Neural crest cell (in vitro differentiated cells): ENCODE measurements around the gene MKLN1. TPM values are rescaled to one million over a fixed set of nuclear protein-coding genes. Genes with fewer than 3 reads are reported as not detected.

ENCODE experiments used
- DNase-seq: peaks from one replicate; pipeline ENCODE4 v3.0.0; 2021; ENCODE audit warnings: low read depth, mixed read lengths, low spot score
- H3K27ac Mint-ChIP-seq: one replicate; pipeline ENCODE4 v1.8.0; 2021; ENCODE audit warnings: mild to moderate bottlenecking, mixed read lengths; ENCODE audit not compliant: unreplicated experiment
- H3K27me3 Mint-ChIP-seq: 2 replicates; pipeline ENCODE4 v1.8.0; 2021; ENCODE audit warnings: low read depth, mild to moderate bottlenecking, mixed read lengths
- H3K36me3 Mint-ChIP-seq: 2 replicates; pipeline ENCODE4 v1.8.0; 2021; ENCODE audit warnings: low read depth, mild to moderate bottlenecking, mixed read lengths
- H3K4me1 Mint-ChIP-seq: 2 replicates; pipeline ENCODE4 v1.8.0; 2021; ENCODE audit warnings: mixed read lengths
- H3K4me3 Mint-ChIP-seq: one replicate; pipeline ENCODE4 v1.8.0; 2021; ENCODE audit warnings: mild to moderate bottlenecking, mixed read lengths
- H3K9me3 Mint-ChIP-seq: 2 replicates; pipeline ENCODE4 v1.8.0; 2021; ENCODE audit warnings: mixed read lengths
- total RNA-seq: library from RNA; stranded (reverse); gene quantifications from 2 replicates; pipeline ENCODE4 v1.2.1, GENCODE V29; 2021
- TF ChIP-seq, protein P1 (sequence below): fragments of 200-600 bp; sonication (generic); conservative IDR thresholded peaks from 2 replicates; pipeline ENCODE4 v1.5.0; 2021; ENCODE audit warnings: antibody characterized with exemption, mild to moderate bottlenecking

Gene MKLN1
- total RNA-seq, 1 donor from 2014 or later: 45.7 TPM

DNA sequence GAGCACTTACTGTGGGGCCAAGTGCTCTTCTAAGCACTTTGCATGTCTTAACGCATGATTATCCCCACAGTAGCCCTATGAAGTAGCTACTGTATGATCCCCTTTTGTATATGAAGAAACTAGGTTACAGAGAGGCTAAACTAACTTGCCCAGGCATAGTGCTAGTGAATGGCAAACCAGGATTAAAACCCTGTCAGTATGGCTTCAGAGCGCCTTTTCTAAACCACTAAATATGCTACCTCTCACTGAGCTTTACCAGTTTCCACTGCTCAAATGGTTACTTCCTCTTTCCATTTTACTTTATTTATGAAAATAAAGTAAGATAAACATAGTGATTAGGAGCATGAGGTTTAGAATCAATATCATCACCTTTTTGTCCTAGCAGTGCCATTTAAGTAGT, 155.1 kb downstream of the MKLN1 start:
- Mint-ChIP-seq H3K4me3 (no peak overlapping the region), H3K36me3 (peaks cover 3% of the 10 kb centered on the region), H3K27me3 (no peaks in the 10 kb centered on the region), H3K9me3 (no peaks in the 10 kb centered on the region), H3K27ac (no peak overlapping the region), H3K4me1 (no peaks in the 10 kb centered on the region)
- DNase-seq: no peak
- TF ChIP-seq, protein P1, sequence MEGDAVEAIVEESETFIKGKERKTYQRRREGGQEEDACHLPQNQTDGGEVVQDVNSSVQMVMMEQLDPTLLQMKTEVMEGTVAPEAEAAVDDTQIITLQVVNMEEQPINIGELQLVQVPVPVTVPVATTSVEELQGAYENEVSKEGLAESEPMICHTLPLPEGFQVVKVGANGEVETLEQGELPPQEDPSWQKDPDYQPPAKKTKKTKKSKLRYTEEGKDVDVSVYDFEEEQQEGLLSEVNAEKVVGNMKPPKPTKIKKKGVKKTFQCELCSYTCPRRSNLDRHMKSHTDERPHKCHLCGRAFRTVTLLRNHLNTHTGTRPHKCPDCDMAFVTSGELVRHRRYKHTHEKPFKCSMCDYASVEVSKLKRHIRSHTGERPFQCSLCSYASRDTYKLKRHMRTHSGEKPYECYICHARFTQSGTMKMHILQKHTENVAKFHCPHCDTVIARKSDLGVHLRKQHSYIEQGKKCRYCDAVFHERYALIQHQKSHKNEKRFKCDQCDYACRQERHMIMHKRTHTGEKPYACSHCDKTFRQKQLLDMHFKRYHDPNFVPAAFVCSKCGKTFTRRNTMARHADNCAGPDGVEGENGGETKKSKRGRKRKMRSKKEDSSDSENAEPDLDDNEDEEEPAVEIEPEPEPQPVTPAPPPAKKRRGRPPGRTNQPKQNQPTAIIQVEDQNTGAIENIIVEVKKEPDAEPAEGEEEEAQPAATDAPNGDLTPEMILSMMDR: no peak

DNA sequence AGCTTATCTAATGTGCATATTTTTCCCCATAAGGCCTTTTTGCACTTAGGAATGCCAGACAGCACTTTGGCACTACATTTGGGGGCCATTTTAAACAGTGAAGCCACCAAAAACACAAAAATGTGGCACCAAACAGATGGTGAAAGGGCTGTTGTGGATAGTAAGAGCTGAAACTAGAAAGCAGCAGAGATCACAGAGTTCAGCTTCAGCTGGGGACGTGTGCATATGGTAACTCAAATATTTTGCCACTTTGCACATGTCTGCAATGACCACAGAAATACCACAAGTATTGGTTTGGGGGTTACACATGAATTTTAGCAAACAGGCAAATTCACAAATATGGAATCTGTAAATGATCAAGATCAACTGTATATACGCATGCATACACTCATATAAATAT, 155.9 kb downstream of the MKLN1 start:
- no peak for DNase-seq
- TF ChIP-seq, protein P1: no peak
- no peak overlapping the region for H3K27ac Mint-ChIP-seq

DNA sequence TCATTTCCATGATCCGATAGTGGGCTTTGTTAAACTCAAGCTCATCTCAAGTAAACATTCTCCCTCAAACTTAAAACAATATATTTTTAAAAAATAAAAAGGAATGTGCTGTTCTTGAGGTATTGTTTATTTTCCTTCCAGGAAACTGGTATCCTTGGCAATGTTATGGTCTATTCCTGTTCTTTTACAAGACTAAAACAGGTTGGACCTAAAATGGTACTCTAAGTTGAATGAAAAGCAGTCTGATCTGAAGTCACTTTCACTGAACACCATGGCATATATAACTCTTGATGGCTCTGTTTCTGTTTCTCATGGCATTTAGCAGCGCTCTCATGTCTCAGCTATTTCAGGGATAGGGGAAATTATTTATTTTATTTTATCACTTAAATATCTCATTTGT, 158.7 kb downstream of the MKLN1 start:
- H3K27ac Mint-ChIP-seq: no peak overlapping the region
- no peaks in the 10 kb centered on the region for H3K4me1 Mint-ChIP-seq
- H3K9me3 Mint-ChIP-seq: no peaks in the 10 kb centered on the region
- DNase-seq: no peak
- H3K36me3 Mint-ChIP-seq: no peaks in the 10 kb centered on the region
- no peaks in the 10 kb centered on the region for H3K27me3 Mint-ChIP-seq
- H3K4me3 Mint-ChIP-seq: no peak overlapping the region
- TF ChIP-seq, protein P1: no peak

More for the DNA sequence above, 155.9 kb downstream of the MKLN1 start:
- peaks cover 3% of the 10 kb centered on the region for H3K36me3 Mint-ChIP-seq
- no peaks in the 10 kb centered on the region for H3K4me1 Mint-ChIP-seq
- H3K9me3 Mint-ChIP-seq: no peaks in the 10 kb centered on the region
- H3K27me3 Mint-ChIP-seq: no peaks in the 10 kb centered on the region
- no peak overlapping the region for H3K4me3 Mint-ChIP-seq

DNA sequence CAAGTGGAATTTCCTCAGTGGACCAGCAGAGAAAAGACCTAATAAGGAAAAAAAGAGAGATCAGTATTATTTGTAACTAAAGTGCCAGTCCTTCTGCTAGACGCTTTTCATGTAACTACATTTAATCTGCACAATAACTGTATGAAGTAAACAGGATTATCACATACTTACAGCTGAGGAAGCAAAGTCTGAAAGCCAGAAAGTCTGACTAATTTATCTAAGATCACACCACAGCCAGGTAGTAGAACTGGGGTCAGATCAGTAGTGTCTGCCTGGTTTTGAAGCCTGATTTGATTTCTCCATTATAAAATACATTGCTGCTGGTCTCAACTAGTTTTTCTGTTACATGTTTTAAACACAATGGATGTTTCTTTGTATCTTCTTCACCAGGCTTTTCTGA, 159.5 kb downstream of the MKLN1 start:
- Mint-ChIP-seq H3K4me1 (no peaks in the 10 kb centered on the region), H3K4me3 (no peak overlapping the region), H3K36me3 (no peaks in the 10 kb centered on the region), H3K27me3 (no peaks in the 10 kb centered on the region), H3K9me3 (no peaks in the 10 kb centered on the region), H3K27ac (no peak overlapping the region)
- no peak for DNase-seq
- TF ChIP-seq, protein P1: no peak

DNA sequence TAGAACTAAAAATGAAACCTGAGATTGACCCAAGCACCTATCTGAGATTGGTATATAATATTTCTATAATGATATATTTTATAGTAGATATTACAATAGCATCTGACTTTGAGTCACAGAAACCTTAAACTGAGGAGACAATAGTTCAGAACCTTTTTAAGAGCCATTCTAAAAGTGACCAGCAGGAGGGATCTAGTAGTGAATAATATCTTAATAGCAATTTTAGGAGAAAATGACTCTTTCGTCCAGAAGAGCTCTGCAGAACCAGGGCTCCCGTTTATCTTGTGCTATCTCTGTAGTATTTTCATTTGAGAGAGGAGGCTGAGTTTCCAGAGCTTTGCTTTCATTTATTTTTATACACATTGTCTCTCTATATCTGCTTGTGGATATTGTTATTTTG, 160.7 kb downstream of the MKLN1 start:
- TF ChIP-seq, protein P1: peak; percentile 46
- no peak for DNase-seq
- H3K4me1 Mint-ChIP-seq: peaks cover 3% of the 10 kb centered on the region
- no peaks in the 10 kb centered on the region for H3K36me3 Mint-ChIP-seq
- H3K27me3 Mint-ChIP-seq: no peaks in the 10 kb centered on the region
- no peak overlapping the region for H3K27ac Mint-ChIP-seq
- no peak overlapping the region for H3K4me3 Mint-ChIP-seq
- H3K9me3 Mint-ChIP-seq: no peaks in the 10 kb centered on the region

DNA sequence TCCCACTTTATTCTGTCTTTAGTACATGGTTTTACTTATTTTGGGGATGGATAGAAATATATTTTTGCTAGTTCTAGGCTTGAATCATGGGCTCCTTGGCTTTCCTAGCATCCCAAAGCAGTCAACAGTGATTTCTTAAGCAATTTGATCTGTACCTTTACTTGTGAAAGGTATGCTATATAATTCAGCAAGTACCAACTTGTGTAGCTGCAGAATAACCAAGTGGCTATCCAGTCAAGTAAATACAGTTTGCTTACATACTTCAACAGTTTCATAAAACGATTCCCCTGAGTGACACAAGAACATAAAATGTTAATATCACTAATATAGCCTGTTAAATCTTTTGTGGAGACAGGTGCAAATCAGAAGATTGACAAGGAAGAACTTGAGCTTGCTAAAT, 161.5 kb downstream of the MKLN1 start:
- no peak overlapping the region for H3K4me3 Mint-ChIP-seq
- H3K9me3 Mint-ChIP-seq: no peaks in the 10 kb centered on the region
- H3K36me3 Mint-ChIP-seq: no peaks in the 10 kb centered on the region

More for the DNA sequence above, 161.5 kb downstream of the MKLN1 start:
- TF ChIP-seq, protein P1: no peak
- Mint-ChIP-seq H3K27ac (no peak overlapping the region), H3K4me1 (peaks cover 6% of the 10 kb centered on the region), H3K27me3 (no peaks in the 10 kb centered on the region)
- DNase-seq: no peak
